SK-N-SH (cell line): ENCODE results near the gene EIF2AK2. TPM values are rescaled to one million over a fixed set of nuclear protein-coding genes. Genes with fewer than 3 reads are reported as not detected.

Experiments
- CTCF ChIA-PET: fragments of 300-600, 350-600 bp; formaldehyde crosslinking; extraction: SDS; loops from one replicate; lab custom pipeline; 2021; lab: Yijun Ruan, JAX
- POLR2A ChIA-PET: fragments of 350-600 bp; sonication (Branson Sonifier 250); formaldehyde crosslinking; extraction: SDS; loops from one replicate; lab custom pipeline; 2020; ENCODE audit warnings: antibody characterized with exemption, inconsistent platforms; lab: Yijun Ruan, JAX
- DNase-seq: peaks from one replicate; pipeline ENCODE4 v3.0.0; 2012
- H2AFZ ChIP-seq: fragments of 200-600 bp; sonication (generic); 2 replicates; pipeline ENCODE4 v1.8.1; 2016; ENCODE audit warnings: antibody characterized with exemption, mild to moderate bottlenecking, low read depth
- H3F3A ChIP-seq: fragments of 200-600 bp; sonication (generic); replicated peaks from 2 replicates; pipeline ENCODE3; 2016; ENCODE audit warnings: antibody characterized with exemption, mild to moderate bottlenecking; ENCODE audit not compliant: insufficient read depth
- H3K27ac ChIP-seq, 2 experiments: fragments of 200-500 bp in 1 of 2; fragments of 200-600 bp in 1 of 2; sonication (Bioruptor generic) in 1 of 2; sonication (generic), shearing (Covaris generic) in 1 of 2; 2 replicates each; pipeline versions ENCODE4 v1.5.1 to v1.6.1; 2014 to 2016; ENCODE audit warnings: low read depth in 2 of 2, inconsistent platforms in 1 of 2, low read length in 1 of 2, mild to moderate bottlenecking in 1 of 2, mixed read lengths in 1 of 2
- H3K27me3 ChIP-seq: fragments of 200-600 bp; sonication (generic), shearing (Covaris generic); 2 replicates; pipeline ENCODE4 v1.6.1; 2016; ENCODE audit warnings: mixed run types; ENCODE audit not compliant: insufficient read depth
- H3K36me3 ChIP-seq, 2 experiments: fragments of 200-500 bp in 1 of 2; fragments of 200-600 bp in 1 of 2; sonication (Bioruptor generic) in 1 of 2; sonication (generic) in 1 of 2; replicated peaks in 1 of 2; 2 replicates each; pipeline versions ENCODE3 to v1.5.1; 2014 to 2016; ENCODE audit warnings: low read length in 1 of 2, mild to moderate bottlenecking in 1 of 2; ENCODE audit not compliant: insufficient read depth in 2 of 2, control insufficient read depth in 1 of 2
- H3K4me1 ChIP-seq, 2 experiments: fragments of 200-500 bp in 1 of 2; fragments of 200-600 bp in 1 of 2; sonication (Bioruptor generic) in 1 of 2; sonication (generic), shearing (Covaris generic) in 1 of 2; 2 replicates each; pipeline versions ENCODE4 v1.5.1 to v1.6.1; 2014 to 2016; ENCODE audit warnings: low read depth in 1 of 2, low read length in 1 of 2, mixed run types in 1 of 2; ENCODE audit not compliant: insufficient read depth in 2 of 2, control insufficient read depth in 1 of 2
- H3K4me2 ChIP-seq: fragments of 200-600 bp; sonication (generic), shearing (Covaris generic); 2 replicates; pipeline ENCODE4 v1.6.1; 2017; ENCODE audit warnings: mixed run types
- H3K4me3 ChIP-seq, 2 experiments: fragments of 200-500 bp in 1 of 2; fragments of 200-600 bp in 1 of 2; sonication (Bioruptor generic) in 1 of 2; sonication (generic), shearing (Covaris generic) in 1 of 2; 2 replicates each; pipeline versions ENCODE4 v1.5.1 to v1.8.1; 2014 to 2016; ENCODE audit warnings: low read depth in 2 of 2, inconsistent platforms in 1 of 2, low read length in 1 of 2, mild to moderate bottlenecking in 1 of 2, mixed read lengths in 1 of 2, moderate library complexity in 1 of 2
- H3K79me2 ChIP-seq: fragments of 200-600 bp; sonication (generic); 2 replicates; pipeline ENCODE4 v1.8.1; 2017; ENCODE audit warnings: mild to moderate bottlenecking; ENCODE audit not compliant: insufficient read depth
- H3K9ac ChIP-seq: fragments of 200-600 bp; sonication (generic); 2 replicates; pipeline ENCODE4 v1.6.1; 2017; ENCODE audit warnings: mixed run types
- H3K9me2 ChIP-seq: fragments of 200-600 bp; sonication (generic); 2 replicates; pipeline ENCODE4 v1.6.1; 2017; ENCODE audit warnings: mixed run types
- H3K9me3 ChIP-seq: fragments of 200-600 bp; sonication (generic); 2 replicates; pipeline ENCODE4 v1.6.1; 2017; ENCODE audit warnings: mixed run types, mild to moderate bottlenecking, moderate library complexity
- H4K20me1 ChIP-seq: fragments of 200-600 bp; sonication (generic); 2 replicates; pipeline ENCODE4 v1.6.1; 2017; ENCODE audit warnings: mild to moderate bottlenecking, mixed run types; ENCODE audit not compliant: insufficient read depth
- CHD2 ChIP-seq: fragments of 150-350 bp; IDR thresholded peaks from 2 replicates; pipeline ENCODE4 v1.6.1; 2018; ENCODE audit warnings: low read length; ENCODE audit not compliant: partially characterized antibody
- EP300 ChIP-seq, 2 experiments: IDR thresholded peaks; 2 replicates each; pipeline versions ENCODE4 v1.4.0 to v1.6.1; 2012; ENCODE audit warnings: borderline replicate concordance in 1 of 2, low read depth in 1 of 2, low read length in 1 of 2
- EZH2phosphoT487 ChIP-seq: fragments of 200-600 bp; sonication (generic); IDR thresholded peaks from 2 replicates; pipeline ENCODE4 v1.6.1; 2017; ENCODE audit warnings: low read depth, mixed run types, mild to moderate bottlenecking, antibody characterized with exemption, moderate library complexity, borderline replicate concordance
- GABPA ChIP-seq: IDR thresholded peaks from 2 replicates; pipeline ENCODE4 v1.4.0; 2012; ENCODE audit warnings: low read depth, mild to moderate bottlenecking
- GATA2 ChIP-seq: sonication (generic); formaldehyde crosslinking; IDR thresholded peaks from 2 replicates; pipeline ENCODE4 v1.5.0; 2020; ENCODE audit warnings: mild to moderate bottlenecking, missing genetic modification reagents
- MXI1 ChIP-seq: IDR thresholded peaks from 2 replicates; pipeline ENCODE4 v1.6.1; 2012; ENCODE audit warnings: mild to moderate bottlenecking, low read depth, low read length, improper control_type of control experiment
- POLR2AphosphoS5 ChIP-seq: IDR thresholded peaks from 2 replicates; pipeline ENCODE4 v1.6.1; 2012; ENCODE audit warnings: low read depth, low read length
- RAD21 ChIP-seq: IDR thresholded peaks from 2 replicates; pipeline ENCODE4 v1.6.1; 2012; ENCODE audit warnings: mild to moderate bottlenecking, low read length
- RCOR1 ChIP-seq: fragments of 150-350 bp; IDR thresholded peaks from 2 replicates; pipeline ENCODE4 v1.6.1; 2017; ENCODE audit warnings: antibody characterized with exemption, low read length
- SIN3A ChIP-seq: IDR thresholded peaks from 2 replicates; pipeline ENCODE4 v1.6.1; 2012; ENCODE audit warnings: low read depth, mild to moderate bottlenecking, low read length, moderate library complexity, borderline replicate concordance
- SMC3 ChIP-seq: IDR thresholded peaks from 2 replicates; pipeline ENCODE4 v1.6.1; 2012; ENCODE audit warnings: low read depth, low read length, improper control_type of control experiment
- TAF1 ChIP-seq: IDR thresholded peaks from 2 replicates; pipeline ENCODE4 v1.6.1; 2012; ENCODE audit warnings: low read depth, mild to moderate bottlenecking, low read length, moderate library complexity, borderline replicate concordance
- TCF12 ChIP-seq: IDR thresholded peaks from 2 replicates; pipeline ENCODE4 v1.4.0; 2012
- WGBS: methylation state at CpG from one replicate; pipeline ENCODE4 v1.1.6; 2017; ENCODE audit warnings: low lambda C conversion rate; 5-methylcytosine and 5-hydroxymethylcytosine counted together
- polyA plus RNA-seq, 3 experiments: library from polyadenylated mRNA; depleted of rRNA; stranded (reverse); fragments of >200 nt; gene quantifications; 2 replicates each; pipeline ENCODE4 v1.2.3, GENCODE V29; 2012
- TF ChIP-seq, protein P1 (sequence below): IDR thresholded peaks from 2 replicates; pipeline ENCODE4; 2012
- TF ChIP-seq, protein P2 (sequence below): IDR thresholded peaks from 2 replicates; pipeline ENCODE4 v1.4.0; 2012; ENCODE audit warnings: low read depth, borderline replicate concordance

Gene EIF2AK2
- polyA plus RNA-seq, 1 of the 3 experiments (the other 2 are of a cell fraction): 9.0 TPM

- no peaks in the 10 kb centered on the region for H4K20me1 ChIP-seq
- H3K4me1 ChIP-seq: no peaks in the 10 kb centered on the region
- no peak overlapping the region for H3K4me2 ChIP-seq
- ChIA-PET CTCF (interaction anchor here (1.1 to 2.6 kb wide), 3 partner anchors 10 to 20 kb away, joined by 3 to 5 read pairs (median 3); no protein-coding TSS in a partner anchor), POLR2A (no interaction called here)
- WGBS: 83% methylated on average over 6 of the region's 6 CpGs
- TF ChIP-seq GABPA: no peak
- no peak for TF ChIP-seq MXI1
- no peak for TF ChIP-seq GATA2 (CRISPR knock-in tag)
- TF ChIP-seq, protein P1, sequence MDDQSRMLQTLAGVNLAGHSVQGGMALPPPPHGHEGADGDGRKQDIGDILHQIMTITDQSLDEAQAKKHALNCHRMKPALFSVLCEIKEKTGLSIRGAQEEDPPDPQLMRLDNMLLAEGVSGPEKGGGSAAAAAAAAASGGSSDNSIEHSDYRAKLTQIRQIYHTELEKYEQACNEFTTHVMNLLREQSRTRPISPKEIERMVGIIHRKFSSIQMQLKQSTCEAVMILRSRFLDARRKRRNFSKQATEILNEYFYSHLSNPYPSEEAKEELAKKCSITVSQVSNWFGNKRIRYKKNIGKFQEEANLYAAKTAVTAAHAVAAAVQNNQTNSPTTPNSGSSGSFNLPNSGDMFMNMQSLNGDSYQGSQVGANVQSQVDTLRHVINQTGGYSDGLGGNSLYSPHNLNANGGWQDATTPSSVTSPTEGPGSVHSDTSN: no peak
- TF ChIP-seq SIN3A: no peak
- no peak overlapping the region for H3K9ac ChIP-seq
- H3F3A ChIP-seq: no peaks in the 10 kb centered on the region
- no peaks in the 10 kb centered on the region for H3K9me2 ChIP-seq
- peaks cover 71 to 87% of the 10 kb centered on the region in 2 experiments for H3K36me3 ChIP-seq
- no peak overlapping the region for H3K27ac ChIP-seq
- no peaks in the 10 kb centered on the region for H3K9me3 ChIP-seq
- no peak overlapping the region for H3K4me3 ChIP-seq
- no peaks in the 10 kb centered on the region for H3K27me3 ChIP-seq
- no peaks in the 10 kb centered on the region for H3K79me2 ChIP-seq
- no peak overlapping the region for H2AFZ ChIP-seq
- no peak for DNase-seq
Measured at GRCh38 chr2:37068686-37069085, 88.1 kb downstream of the EIF2AK2 start.

DNA sequence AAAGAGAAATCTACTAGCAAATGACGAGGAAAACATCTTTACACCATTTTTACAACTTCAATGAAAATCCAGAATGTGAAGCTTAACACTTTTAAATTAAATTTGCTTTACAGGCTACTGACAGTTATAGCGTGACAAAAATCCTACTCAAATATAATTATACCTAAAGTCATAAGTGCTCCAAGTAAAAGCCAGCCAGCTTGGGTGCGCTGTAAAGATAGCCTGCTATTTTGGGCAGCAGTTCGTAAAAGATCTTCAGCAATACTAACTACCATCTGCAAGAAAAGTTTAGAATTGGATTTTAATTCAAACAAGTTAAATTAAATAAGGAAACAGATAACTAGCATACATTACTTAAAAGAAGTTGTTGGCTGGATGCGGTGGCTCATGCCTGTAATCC lies 95.0 kb downstream of the EIF2AK2 start:
- Histone ChIP-seq H3F3A (no peaks in the 10 kb centered on the region), H3K4me3 (no peak overlapping the region)
- TF ChIP-seq GATA2 (CRISPR knock-in tag) (no peak), TCF12 (no peak), SIN3A (no peak), RAD21 (no peak), EP300 (IDR thresholded peaks at IDR 0.05; ENCODE audit: borderline replicate concordance in 1 of 2, low read depth in 1 of 2, low read length in 1 of 2) (no peak), EZH2phosphoT487 (no peak), CHD2 (no peak), SMC3 (no peak), POLR2AphosphoS5 (no peak), TAF1 (no peak), RCOR1 (no peak)
- TF ChIP-seq, protein P2, sequence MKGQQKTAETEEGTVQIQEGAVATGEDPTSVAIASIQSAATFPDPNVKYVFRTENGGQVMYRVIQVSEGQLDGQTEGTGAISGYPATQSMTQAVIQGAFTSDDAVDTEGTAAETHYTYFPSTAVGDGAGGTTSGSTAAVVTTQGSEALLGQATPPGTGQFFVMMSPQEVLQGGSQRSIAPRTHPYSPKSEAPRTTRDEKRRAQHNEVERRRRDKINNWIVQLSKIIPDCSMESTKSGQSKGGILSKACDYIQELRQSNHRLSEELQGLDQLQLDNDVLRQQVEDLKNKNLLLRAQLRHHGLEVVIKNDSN: no peak
- TF ChIP-seq, all 33 proteins: peak for 0
- ChIA-PET POLR2A (no interaction called here), CTCF (interaction anchor here (1.1 to 1.5 kb wide), 3 partner anchors 8 to 40 kb away, joined by 3 to 4 read pairs (median 3); no protein-coding TSS in a partner anchor)
- no peak for DNase-seq
- Histone ChIP-seq H3K79me2 (no peaks in the 10 kb centered on the region), H4K20me1 (no peaks in the 10 kb centered on the region), H3K9me3 (no peaks in the 10 kb centered on the region), H3K27ac (no peak overlapping the region), H3K27me3 (no peaks in the 10 kb centered on the region), H3K9ac (no peak overlapping the region), H3K4me1 (no peaks in the 10 kb centered on the region), H3K9me2 (no peaks in the 10 kb centered on the region), H2AFZ (no peak overlapping the region), H3K36me3 (peaks cover 70 to 74% of the 10 kb centered on the region in 2 experiments), H3K4me2 (no peak overlapping the region)
- 95% methylated on average over 5 of the region's 5 CpGs for WGBS
